Measurements from ENCODE around the gene CAMK1D.

CAMK1D gene

DNA sequence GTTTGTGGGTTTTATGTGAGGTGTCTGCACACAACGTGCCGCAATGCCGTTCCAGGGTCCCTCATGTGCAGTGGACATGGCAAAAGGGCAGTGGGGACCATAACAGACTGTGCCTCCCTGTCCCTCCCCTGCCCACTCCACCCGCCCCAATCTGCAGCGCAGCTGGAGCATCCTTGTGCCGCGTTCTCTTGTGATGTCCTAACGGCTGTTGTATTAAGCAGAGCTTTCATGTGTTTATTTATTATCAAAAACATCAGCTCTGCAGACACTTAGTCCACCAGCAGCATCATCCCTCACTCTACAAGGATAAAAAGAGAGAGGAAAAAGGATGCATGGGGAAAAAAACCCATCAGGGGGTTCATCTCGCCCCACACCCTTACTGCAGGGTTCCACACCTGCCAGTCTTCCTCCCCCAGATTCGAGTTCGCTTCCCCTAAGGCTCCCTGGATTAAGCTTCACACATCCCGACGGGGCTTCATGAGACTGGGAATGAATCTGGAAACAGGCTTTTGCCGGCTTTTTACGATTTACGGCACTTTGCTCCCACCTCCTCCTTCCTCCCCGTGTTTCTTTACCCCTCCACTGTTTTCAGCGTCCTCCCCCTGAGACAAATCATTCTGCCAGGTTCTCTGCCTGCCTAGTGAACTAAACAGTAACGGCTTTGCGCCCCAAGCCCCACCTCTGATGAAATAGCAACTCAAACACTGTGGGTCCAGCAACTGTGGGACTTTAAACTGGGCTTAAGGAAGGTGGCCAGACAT, 301.4 kb downstream of the CAMK1D start:
- no peak for DNase-seq (ENCODE audit: low read depth in 2 of 2)

DNA sequence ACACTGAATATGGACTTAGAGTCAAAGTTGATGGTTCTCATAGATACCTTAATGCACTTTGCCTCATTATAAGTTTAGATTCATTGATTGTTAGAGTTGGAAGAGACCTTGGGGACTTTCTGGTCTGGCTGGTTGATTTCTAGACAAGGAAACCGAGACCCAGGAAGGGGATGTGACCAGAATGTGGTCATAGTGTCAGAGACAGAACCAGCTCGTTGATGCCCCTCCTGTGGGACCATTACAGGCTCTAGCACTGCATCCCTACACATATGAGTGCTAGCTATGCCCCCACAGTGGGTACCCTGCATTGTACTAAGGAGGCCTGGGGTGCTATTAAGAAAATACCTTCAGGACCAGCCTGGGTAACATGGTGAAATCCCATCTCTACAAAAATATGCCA, 306.6 kb downstream of the CAMK1D start:
- DNase-seq (ENCODE audit: low read depth in 2 of 2), result no peak

DNA sequence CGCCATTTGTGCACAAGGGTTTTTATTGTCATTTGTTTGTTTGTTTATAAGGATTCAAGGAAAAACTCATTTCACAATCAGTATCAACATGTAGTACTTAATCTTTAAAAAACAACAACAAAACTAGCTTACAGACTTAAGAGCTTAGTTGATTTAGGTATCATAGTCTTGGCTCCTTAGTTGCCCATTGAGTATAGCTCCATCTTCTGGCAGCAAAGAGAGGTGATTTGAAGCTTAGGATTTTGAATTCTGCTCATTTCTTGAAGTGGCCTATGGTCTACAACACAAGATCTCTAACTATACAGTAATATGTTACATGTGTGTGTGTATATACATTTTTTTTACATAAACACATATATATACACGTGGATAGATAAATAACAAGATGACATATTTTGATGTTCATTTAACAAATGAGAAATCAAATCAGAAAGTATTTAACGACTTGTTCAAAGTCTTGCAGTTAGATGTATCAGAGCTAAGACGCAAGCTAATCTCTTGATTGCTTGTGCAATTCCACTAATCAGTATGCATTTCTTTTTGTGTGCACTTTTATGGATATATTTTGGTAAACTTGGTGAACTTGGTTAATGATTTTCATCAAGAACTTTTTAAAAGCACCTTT, 307.3 kb downstream of the CAMK1D start:
- peak; percentile 29 to 31 for DNase-seq (ENCODE audit: low read depth in 2 of 2)

DNA sequence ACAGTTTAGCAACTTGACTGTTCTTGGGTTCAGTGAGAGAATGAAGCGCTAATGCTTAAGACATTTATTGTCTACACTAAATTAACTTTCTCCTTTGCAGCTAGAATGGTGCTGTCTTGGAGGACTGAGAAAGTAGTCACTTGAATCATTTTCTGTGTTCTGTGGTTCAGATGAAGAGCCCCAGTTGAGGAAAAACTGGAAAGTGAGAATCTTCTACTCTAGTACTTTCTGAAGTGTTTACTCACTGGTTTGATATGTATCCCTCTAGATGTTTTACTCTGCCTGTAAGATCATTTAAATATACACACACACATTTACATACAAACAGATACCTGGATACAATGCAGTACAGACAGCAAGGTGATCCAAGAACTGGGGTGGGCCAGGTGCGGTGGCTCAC, 308.1 kb downstream of the CAMK1D start:
- no peak for DNase-seq (ENCODE audit: low read depth in 2 of 2)

DNA sequence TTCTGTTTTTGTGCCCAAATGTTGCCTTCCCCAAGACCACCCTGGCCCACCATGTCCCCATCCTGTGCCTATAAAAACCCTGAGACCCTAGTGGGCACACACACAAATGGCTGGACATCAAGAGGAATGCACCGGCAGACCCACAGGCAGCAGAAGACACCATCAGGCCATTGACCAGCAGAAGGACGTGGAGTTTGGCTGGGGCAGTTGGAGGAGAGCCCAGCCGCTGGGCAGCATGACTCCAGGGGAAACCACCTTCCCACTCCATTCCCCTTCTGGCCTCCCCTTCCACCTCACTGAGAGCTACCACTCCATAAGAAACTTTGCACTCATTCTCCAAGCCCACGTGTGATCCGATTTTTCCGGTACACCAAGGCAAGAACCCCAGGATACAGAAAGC, 309.2 kb downstream of the CAMK1D start:
- no peak for DNase-seq (ENCODE audit: low read depth in 2 of 2)

DNA sequence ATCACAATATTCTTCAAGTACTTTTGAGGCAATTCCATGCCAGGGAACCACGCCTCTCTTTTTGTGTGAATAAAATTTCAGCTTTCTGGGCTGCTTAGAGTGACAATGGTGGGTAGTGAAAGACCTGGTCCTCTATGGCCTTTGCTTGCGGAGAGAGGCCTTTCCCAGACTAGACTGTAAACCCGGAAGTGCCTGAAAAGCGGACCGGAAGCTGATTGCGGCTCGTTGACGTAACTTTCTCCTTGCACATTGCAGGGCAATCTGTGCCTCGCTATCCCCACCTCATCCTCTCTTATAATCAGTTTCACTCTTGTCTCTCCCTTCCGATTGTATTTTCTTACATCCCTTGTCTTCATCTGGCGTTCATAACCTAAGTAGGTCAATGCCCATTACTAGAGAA, 310.4 kb downstream of the CAMK1D start:
- DNase-seq (ENCODE audit: low read depth in 2 of 2), result no peak

GRCh38 chr10:12660812-12661211, 311.5 kb downstream of the CAMK1D start:
- DNase-seq (ENCODE audit: low read depth in 2 of 2), result no peak

GRCh38 chr10:12661671-12662070, 312.3 kb downstream of the CAMK1D start:
- DNase-seq (ENCODE audit: low read depth in 2 of 2), result no peak

GRCh38 chr10:12663863-12664262, 314.5 kb downstream of the CAMK1D start:
- no peak for DNase-seq (ENCODE audit: low read depth in 2 of 2)

- DNase-seq (ENCODE audit: low read depth in 2 of 2), result no peak
Observed at GRCh38 chr10:12665501-12665900, 316.2 kb downstream of the CAMK1D start.

DNA sequence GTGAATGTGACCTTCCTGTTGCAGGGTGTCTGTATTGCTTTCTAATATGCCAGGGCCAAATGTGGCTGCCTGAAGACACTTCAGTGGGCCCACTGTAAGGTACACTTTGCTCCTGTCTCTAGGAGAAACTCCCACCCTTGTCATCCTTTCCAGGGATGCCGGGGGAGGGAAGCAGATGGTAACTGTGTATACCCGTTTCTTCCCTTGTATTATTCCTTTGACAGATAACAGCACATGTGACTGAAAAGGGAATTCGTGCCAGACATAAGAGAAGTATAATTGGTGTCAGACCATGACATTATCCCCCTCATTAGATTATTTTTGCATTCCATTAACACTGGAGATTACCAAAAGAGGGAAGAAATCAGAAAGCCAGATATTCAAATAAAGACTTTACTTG, 317.7 kb downstream of the CAMK1D start:
- DNase-seq (ENCODE audit: low read depth in 2 of 2), result no peak

- DNase-seq (ENCODE audit: low read depth in 2 of 2), result no peak
Observed at GRCh38 chr10:12668634-12669033, 319.3 kb downstream of the CAMK1D start.

DNA sequence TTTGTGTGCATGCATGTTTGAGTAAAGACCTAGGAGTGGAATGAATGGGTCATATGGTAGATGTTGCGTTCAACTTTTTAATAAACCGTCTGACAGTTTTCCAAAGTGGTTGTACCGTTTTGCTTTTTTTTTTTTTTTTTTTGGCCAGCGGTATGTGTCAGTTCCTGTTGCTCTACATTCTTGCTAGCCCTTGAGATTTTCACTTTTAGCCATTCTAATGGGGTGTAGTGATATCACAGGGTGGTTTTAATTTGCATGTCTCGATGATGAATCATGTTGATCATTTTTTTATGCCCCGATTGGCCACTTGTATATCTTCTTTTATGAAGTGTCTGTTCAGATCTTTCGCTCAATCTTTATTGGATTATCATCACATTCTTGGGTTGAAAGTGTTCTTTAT, 320.7 kb downstream of the CAMK1D start:
- DNase-seq (ENCODE audit: low read depth in 2 of 2), result no peak

- no peak for DNase-seq (ENCODE audit: low read depth in 2 of 2)
Observed at GRCh38 chr10:12675186-12675585, 325.8 kb downstream of the CAMK1D start.

- no peak for DNase-seq (ENCODE audit: low read depth in 2 of 2)
Observed at GRCh38 chr10:12679636-12680035, 330.3 kb downstream of the CAMK1D start.

- no peak for DNase-seq (ENCODE audit: low read depth in 2 of 2)
Observed at GRCh38 chr10:12681252-12681651, 331.9 kb downstream of the CAMK1D start.

DNA sequence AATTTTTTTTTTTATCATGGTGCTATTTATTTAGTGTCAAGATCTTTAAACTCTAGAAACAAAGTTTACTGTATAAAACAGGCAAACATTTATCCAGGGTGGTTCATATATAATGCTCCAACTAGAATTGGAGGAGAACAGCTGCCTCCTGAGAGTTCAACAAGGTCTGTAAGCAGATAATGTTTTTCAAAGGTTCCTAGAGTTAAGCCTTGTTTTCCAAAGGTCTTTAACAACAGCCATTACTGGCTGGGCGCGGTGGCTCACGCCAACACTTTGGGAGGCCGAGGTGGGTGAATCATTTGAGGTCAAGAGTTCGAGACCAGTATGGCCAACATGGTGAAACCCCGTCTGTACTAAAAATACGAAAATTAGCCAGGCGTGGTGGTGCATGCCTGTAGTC, 335.4 kb downstream of the CAMK1D start:
- no peak for DNase-seq (ENCODE audit: low read depth in 2 of 2)

- no peak for DNase-seq (ENCODE audit: low read depth in 2 of 2)
Observed at GRCh38 chr10:12685261-12686058, 336.1 kb downstream of the CAMK1D start.

- no peak for DNase-seq (ENCODE audit: low read depth in 2 of 2)
Observed at GRCh38 chr10:12687996-12688395, 338.6 kb downstream of the CAMK1D start.

GRCh38 chr10:12689893-12690292, 340.5 kb downstream of the CAMK1D start:
- DNase-seq (ENCODE audit: low read depth in 2 of 2), result no peak

GRCh38 chr10:12690525-12691126, 341.3 kb downstream of the CAMK1D start:
- no peak for DNase-seq (ENCODE audit: low read depth in 2 of 2)

GRCh38 chr10:12691596-12691995, 342.2 kb downstream of the CAMK1D start:
- DNase-seq (ENCODE audit: low read depth in 2 of 2), result no peak

All from fibroblast of skin of left quadriceps (primary cell).